Ectodermal cell (in vitro differentiated cells): ENCODE data around the gene HEG1.
"Not testable (repeated sequence)": the region's sequence is repeated elsewhere in the genome, so short reads cannot be mapped to it uniquely, and the experiment has no call there.

ENCODE experiments used
- H3K27ac ChIP-seq: 2 replicates; pipeline ENCODE4 v1.7.0; 2013; ENCODE audit warnings: mild to moderate bottlenecking, low read depth, low read length; ENCODE audit not compliant: insufficient read depth, poor library complexity, severe bottlenecking
- H3K27me3 ChIP-seq: 2 replicates; pipeline ENCODE4 v1.7.0; 2013; ENCODE audit warnings: mild to moderate bottlenecking, low read length; ENCODE audit not compliant: insufficient read depth, control insufficient read depth, poor library complexity, severe bottlenecking
- H3K36me3 ChIP-seq: one replicate; pipeline ENCODE4 v1.7.0; 2013; ENCODE audit warnings: low read length; ENCODE audit not compliant: control insufficient read depth, insufficient read depth
- H3K4me1 ChIP-seq: one replicate; pipeline ENCODE4 v1.7.0; 2013; ENCODE audit warnings: low read length; ENCODE audit not compliant: control insufficient read depth, insufficient read depth
- H3K4me3 ChIP-seq: 2 replicates; pipeline ENCODE4 v1.7.0; 2013; ENCODE audit warnings: low read depth, low read length, control low read depth; ENCODE audit not compliant: insufficient read depth
- H3K9me3 ChIP-seq: 2 replicates; pipeline ENCODE4 v1.7.0; 2013; ENCODE audit warnings: mild to moderate bottlenecking, low read length, moderate library complexity; ENCODE audit not compliant: control insufficient read depth
- WGBS, 2 experiments: methylation state at CpG; one replicate each; pipeline ENCODE4 v1.1.7; 2013; ENCODE audit warnings: missing lambda C conversion rate in 2 of 2; 5-methylcytosine and 5-hydroxymethylcytosine counted together

HEG1 gene

DNA sequence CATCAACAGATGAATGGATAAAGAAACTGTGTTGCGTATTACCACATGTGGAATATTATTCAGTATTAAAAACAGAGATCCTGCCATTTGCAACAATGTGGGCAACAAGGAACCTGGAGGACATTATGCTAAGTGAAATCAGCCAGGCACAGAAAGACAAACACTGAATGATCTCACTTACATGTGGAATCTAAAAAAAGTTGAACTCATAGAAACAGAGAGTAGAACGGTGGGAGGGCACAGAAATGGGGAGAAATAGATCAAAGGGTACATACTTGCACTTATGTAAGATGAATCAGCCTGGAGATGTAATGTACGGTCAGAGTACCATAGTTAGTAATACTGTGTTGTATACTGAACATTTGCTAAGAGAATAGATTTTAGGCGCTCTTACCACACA is 91.4 kb downstream of the HEG1 start:
- no peaks in the 10 kb centered on the region for H3K27me3 ChIP-seq
- H3K9me3 ChIP-seq = no peaks in the 10 kb centered on the region
- peaks cover 3% of the 10 kb centered on the region for H3K36me3 ChIP-seq
- H3K4me3 ChIP-seq = no peak overlapping the region
- H3K4me1 ChIP-seq = peaks cover 4% of the 10 kb centered on the region
- no peak overlapping the region for H3K27ac ChIP-seq
- 95% methylated on average over 3 of the region's 4 CpGs for WGBS, 2 experiments

DNA sequence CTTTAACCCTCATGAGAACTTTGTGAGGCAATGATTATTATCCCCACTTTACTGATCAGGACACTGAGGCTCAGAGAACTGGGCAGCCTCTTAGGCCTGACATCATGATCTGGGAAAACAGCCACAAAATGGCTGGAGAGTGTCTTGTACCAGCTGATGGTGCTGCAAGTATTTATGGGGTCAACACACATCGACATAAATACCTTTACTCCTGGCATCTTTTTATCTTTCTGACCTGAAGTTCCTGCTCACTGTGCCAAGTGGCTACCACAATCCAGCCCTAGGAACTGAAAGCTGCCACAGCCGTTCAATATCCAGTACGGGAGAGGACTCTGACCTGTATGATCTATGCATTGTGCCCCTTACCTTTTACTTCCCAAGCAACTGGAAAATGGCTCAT is 92.0 kb downstream of the HEG1 start:
- H3K4me3 ChIP-seq = no peak overlapping the region
- WGBS, 2 experiments = 96 to 97% methylated on average over 3 of the region's 3 CpGs
- peaks cover 5% of the 10 kb centered on the region for H3K4me1 ChIP-seq

DNA sequence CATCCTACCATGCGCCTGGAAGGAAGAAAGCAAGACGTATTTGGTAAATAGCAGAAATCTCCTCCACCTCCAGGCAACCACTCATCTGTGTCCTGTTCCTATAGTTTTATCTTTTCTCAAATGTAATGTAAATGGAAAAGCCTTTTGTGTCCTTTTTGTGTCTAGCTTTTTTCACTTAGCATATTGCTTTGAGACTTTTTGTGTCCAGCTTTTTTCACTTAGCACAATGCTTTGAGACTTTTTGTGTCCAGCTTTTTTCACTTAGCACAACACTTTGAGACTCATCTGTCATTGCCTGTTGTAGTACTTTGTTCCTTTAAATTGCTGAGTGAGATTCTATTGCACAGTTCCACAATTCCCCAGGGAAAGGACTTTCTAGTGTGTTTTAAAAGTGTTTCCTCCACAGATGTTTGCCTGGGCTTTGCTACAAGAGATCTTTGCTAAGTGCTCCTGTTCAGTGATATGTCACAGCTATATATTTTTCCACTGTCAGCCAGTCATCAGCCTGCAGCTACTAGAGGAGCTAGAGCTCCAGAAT is 93.3 kb downstream of the HEG1 start:
- Histone ChIP-seq H3K9me3 (no peaks in the 10 kb centered on the region), H3K27me3 (no peaks in the 10 kb centered on the region), H3K4me1 (peaks cover 5% of the 10 kb centered on the region), H3K36me3 (no peaks in the 10 kb centered on the region), H3K27ac (no peak overlapping the region), H3K4me3 (no peak overlapping the region)
- 100% methylated on average over 1 to 2 of the region's 2 CpGs for WGBS, 2 experiments

More for the DNA sequence above, 92.0 kb downstream of the HEG1 start:
- Histone ChIP-seq H3K27me3 (no peaks in the 10 kb centered on the region), H3K9me3 (no peaks in the 10 kb centered on the region), H3K36me3 (no peaks in the 10 kb centered on the region), H3K27ac (no peak overlapping the region)

DNA sequence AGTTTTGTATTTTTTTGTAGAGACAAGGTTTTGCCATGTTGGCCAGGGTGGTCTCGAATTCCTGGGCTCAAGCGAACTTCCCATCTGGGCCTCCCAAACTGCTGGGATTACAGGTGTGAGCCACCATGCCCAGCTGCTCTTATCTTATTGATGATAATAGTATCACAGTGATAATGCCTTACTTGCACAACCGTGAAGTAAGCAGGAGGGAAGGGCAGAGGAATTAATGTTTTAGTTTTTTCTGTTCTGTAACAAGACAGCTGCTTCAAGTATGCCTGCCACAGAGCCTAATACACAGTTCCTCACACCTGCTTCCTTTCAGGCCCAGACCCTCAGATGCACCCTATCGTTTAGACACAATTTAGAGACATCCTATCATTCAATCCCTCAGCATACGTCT is 95.1 kb downstream of the HEG1 start:
- 87 to 96% methylated on average over 4 of the region's 5 CpGs for WGBS, 2 experiments
- Histone ChIP-seq H3K36me3 (no peaks in the 10 kb centered on the region), H3K4me1 (peaks cover 5% of the 10 kb centered on the region), H3K9me3 (no peaks in the 10 kb centered on the region), H3K27me3 (no peaks in the 10 kb centered on the region), H3K4me3 (no peak overlapping the region), H3K27ac (no peak overlapping the region)

DNA sequence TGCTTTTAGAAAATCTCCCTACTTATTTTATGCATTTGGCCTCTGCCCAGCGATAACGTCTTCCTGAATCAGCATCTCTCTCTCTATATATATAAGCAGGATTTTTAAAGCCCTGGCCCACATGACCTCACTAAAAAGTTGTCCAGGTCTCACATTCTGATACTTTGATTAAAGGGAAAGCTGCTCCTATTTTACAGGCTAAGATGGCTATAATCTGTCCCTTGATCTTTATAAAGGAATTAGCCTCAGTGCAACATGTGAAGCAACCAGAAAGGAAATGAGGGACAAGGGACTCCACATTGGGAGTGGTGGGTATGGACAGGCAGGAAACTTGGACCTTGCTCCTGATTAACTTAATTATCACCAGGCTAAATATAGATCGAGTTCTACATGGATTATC is 95.7 kb downstream of the HEG1 start:
- no peak overlapping the region for H3K27ac ChIP-seq
- H3K36me3 ChIP-seq = no peaks in the 10 kb centered on the region
- H3K27me3 ChIP-seq = no peaks in the 10 kb centered on the region
- WGBS, 2 experiments = 91 to 94% methylated on average over 3 of the region's 3 CpGs
- peaks cover 5% of the 10 kb centered on the region for H3K4me1 ChIP-seq
- no peak overlapping the region for H3K4me3 ChIP-seq
- no peaks in the 10 kb centered on the region for H3K9me3 ChIP-seq

DNA sequence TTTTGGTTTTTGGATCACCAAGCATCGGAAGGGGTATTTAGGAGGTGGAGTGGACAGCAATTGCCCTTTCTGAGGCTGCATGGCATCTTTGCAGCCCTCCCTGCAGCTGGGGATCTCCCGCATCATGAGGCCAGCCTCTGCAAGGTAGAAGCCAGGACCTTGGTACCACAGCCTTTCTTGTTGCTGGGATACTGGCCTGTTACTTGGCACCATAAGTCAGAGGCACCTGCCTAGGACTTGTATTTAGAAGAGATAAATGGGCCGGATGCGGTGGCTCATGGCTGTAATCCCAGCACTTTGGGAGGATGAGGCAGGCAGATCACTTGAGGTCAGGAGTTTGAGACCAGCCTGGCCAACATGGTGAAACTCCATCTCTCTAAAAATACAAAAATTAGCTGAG is 97.8 kb downstream of the HEG1 start:
- H3K36me3 ChIP-seq, H3K9me3 ChIP-seq, H3K27ac ChIP-seq, H3K4me1 ChIP-seq, H3K27me3 ChIP-seq, H3K4me3 ChIP-seq: not testable (repeated sequence)
- 92 to 95% methylated on average over 4 of the region's 4 CpGs for WGBS, 2 experiments

DNA sequence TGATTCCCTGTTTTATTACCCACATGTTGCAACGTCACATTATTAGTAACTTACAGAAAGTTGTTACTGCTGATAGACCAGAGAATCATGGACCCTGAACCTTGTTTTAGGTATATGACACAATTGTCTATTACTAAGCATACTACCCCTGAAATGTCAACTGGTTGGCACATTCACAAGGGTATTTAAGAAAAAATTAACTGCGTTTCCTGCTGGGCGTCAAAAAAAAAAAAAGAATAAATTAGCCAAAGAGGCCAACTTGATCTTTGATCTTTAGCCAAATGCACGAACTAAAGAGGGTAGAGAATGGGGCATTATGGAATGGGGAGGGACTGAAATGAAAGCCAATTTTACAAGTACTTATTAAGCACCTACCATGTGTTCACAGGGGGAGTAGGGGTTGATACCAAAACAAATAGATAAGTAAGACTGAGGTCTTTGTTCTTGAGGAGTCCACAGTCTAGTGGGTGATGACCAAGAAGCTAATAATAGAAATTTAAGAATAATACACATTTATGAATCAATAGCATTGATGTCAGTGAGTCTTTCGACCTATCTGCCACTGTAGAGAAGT is 103.4 kb downstream of the HEG1 start:
- no peaks in the 10 kb centered on the region for H3K36me3 ChIP-seq
- H3K9me3 ChIP-seq = no peaks in the 10 kb centered on the region
- no peak overlapping the region for H3K27ac ChIP-seq
- no peaks in the 10 kb centered on the region for H3K27me3 ChIP-seq
- no peaks in the 10 kb centered on the region for H3K4me1 ChIP-seq
- no peak overlapping the region for H3K4me3 ChIP-seq
- 85 to 93% methylated on average over 4 to 5 of the region's 5 CpGs for WGBS, 2 experiments

DNA sequence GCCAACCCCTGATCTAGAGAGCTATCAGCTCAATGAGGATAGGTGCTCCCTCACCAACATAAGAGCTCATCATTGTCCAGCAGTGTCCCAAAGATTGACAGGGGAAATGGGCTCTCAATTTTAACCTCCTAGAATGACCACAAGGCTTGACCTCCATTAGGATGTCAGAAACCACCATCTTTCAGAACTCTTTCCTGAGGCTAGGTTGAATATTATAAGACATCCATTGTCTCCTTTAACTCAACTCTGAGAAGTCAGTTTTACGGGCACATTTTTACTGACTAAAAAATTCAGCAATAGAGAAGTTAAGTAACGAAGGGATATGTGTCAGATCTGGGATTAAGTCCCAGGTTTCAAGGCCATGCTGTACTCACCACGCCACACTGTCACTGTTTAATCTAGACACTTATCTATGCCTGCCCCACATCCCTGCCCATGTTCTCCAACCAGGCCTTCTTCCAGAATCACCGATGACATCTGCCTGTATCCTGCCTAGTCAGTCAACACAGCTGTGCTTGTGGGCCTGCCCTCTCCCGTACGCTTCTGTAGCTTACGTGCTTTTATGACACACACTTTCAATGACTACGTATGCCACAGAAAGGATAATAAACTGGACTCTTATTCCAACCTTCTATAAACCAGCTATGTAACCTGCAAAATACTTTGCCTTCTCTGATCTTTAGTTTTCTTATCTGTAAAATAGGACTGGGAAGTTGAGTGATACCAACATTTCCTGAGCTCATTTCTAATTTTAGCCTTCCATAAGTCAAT is 104.1 kb downstream of the HEG1 start:
- H3K4me1 ChIP-seq = no peaks in the 10 kb centered on the region
- H3K9me3 ChIP-seq = no peaks in the 10 kb centered on the region
- WGBS, 2 experiments = 94% methylated on average over 8 of the region's 8 CpGs
- H3K27ac ChIP-seq = no peak overlapping the region
- no peaks in the 10 kb centered on the region for H3K36me3 ChIP-seq
- H3K4me3 ChIP-seq = no peak overlapping the region
- H3K27me3 ChIP-seq = no peaks in the 10 kb centered on the region

DNA sequence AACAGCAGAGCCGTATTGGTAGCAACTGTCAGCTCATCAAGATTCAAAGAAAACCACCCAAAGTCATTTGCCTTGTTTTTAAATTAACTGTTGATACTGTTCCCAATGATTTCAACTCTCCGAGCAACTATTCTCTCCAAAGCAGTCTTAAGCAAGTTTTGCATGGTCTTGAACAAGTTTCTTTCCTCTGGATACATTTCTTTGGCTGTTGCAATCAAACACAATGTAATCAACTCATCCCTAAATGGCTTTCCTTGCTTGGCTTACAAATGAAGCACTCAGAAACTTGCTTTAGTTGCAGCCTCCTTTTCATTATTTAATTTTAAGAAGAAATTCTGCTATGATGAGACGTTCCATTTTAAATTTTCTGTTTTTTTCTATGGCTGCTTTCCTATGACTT is 105.8 kb downstream of the HEG1 start:
- H3K27me3 ChIP-seq = no peaks in the 10 kb centered on the region
- H3K4me3 ChIP-seq = no peak overlapping the region
- WGBS, 2 experiments = 86 to 89% methylated on average over 2 of the region's 3 CpGs
- no peak overlapping the region for H3K27ac ChIP-seq
- H3K9me3 ChIP-seq = no peaks in the 10 kb centered on the region
- no peaks in the 10 kb centered on the region for H3K36me3 ChIP-seq
- H3K4me1 ChIP-seq = no peaks in the 10 kb centered on the region

DNA sequence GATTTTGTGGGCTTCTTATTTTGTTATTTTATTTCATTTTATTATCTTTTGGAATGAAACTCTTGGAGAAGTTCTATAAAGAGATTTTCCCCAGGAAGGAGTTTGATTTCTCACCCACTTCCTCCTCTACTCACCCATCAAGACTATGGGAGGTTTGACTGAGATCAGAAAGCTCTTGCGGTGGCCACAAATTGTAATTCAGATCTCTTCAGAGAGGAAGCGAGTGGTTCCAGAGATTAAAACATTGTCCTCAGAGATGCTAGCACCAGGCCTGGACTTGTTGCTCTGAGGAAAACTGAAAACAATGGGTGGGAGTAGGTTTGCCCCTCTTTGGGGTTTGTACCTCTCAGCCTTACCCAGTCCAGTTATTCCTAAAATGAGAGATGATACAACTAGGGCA is 113.2 kb downstream of the HEG1 start:
- Histone ChIP-seq H3K4me1 (no peaks in the 10 kb centered on the region), H3K9me3 (no peaks in the 10 kb centered on the region), H3K36me3 (no peaks in the 10 kb centered on the region), H3K27ac (no peak overlapping the region), H3K4me3 (no peak overlapping the region), H3K27me3 (no peaks in the 10 kb centered on the region)
- 94 to 97% methylated on average over 2 of the region's 2 CpGs for WGBS, 2 experiments
